ENCODE data around the gene PIEZO2. TPM values are rescaled to one million over a fixed set of nuclear protein-coding genes. Genes with fewer than 3 reads are reported as not detected.

The PIEZO2 gene
- total RNA-seq, 2 experiments from 2014 or later, result not detected

DNA sequence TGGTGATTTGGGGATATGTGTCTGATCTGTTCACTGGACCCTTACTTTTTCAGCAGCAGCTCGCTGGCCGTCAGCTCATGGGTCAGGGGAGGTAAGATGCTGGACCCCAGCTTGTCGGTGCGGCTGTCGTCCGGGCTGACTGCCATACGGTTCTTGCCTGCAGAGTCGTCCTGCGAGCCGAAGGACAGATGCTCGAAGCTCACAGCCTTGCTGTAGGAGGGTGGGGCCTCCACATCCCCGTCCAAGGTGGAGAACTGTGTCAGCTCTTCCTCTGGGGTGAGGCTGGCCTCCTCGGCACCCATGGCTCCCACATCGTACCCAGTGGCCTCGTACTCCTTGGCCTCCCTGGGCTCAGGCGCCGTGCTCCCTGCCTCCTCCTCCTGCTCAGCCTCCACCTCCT, 444.1 kb downstream of the PIEZO2 start:
- H3K27me3 Mint-ChIP-seq, result peaks cover 10% of the 10 kb centered on the region
- Histone ChIP-seq H3K27me3 (ENCODE audit: control insufficient read depth in 1 of 2, insufficient read depth in 2 of 2, low read length in 2 of 2) (no peaks in the 10 kb centered on the region), H3K27ac (ENCODE audit: low read depth in 1 of 2, low read length in 2 of 2) (no peak overlapping the region), H3K4me1 (ENCODE audit: insufficient read depth, low read length) (no peaks in the 10 kb centered on the region), H3K4me3 (ENCODE audit: low read length) (no peak overlapping the region), H3K9me3 (ENCODE audit: control insufficient read depth in 1 of 2, insufficient read depth in 1 of 2, low read length in 2 of 2) (peaks cover 0 to 5% of the 10 kb centered on the region in 2 experiments), H3K36me3 (ENCODE audit: insufficient read depth, low read length) (no peaks in the 10 kb centered on the region)
- intact Hi-C loops (cut with DNase I, micrococcal nuclease), result no loop called here
- no peak overlapping the region for H3K4me3 Mint-ChIP-seq
- no peaks in the 10 kb centered on the region for H3K9me3 Mint-ChIP-seq
- ChIA-PET POLR2A (no interaction called here), CTCF (no interaction called here)
- H3K36me3 Mint-ChIP-seq (ENCODE audit: low read depth), result no peaks in the 10 kb centered on the region
- no peak overlapping the region for H3K27ac Mint-ChIP-seq
- TF ChIP-seq, protein P1, sequence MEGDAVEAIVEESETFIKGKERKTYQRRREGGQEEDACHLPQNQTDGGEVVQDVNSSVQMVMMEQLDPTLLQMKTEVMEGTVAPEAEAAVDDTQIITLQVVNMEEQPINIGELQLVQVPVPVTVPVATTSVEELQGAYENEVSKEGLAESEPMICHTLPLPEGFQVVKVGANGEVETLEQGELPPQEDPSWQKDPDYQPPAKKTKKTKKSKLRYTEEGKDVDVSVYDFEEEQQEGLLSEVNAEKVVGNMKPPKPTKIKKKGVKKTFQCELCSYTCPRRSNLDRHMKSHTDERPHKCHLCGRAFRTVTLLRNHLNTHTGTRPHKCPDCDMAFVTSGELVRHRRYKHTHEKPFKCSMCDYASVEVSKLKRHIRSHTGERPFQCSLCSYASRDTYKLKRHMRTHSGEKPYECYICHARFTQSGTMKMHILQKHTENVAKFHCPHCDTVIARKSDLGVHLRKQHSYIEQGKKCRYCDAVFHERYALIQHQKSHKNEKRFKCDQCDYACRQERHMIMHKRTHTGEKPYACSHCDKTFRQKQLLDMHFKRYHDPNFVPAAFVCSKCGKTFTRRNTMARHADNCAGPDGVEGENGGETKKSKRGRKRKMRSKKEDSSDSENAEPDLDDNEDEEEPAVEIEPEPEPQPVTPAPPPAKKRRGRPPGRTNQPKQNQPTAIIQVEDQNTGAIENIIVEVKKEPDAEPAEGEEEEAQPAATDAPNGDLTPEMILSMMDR (IDR thresholded peaks at IDR 0.05), result no peak
- H3K4me1 Mint-ChIP-seq (ENCODE audit: low read depth), result no peaks in the 10 kb centered on the region
- no peak for ATAC-seq (ENCODE audit: poor library complexity)
- no peak for DNase-seq

DNA sequence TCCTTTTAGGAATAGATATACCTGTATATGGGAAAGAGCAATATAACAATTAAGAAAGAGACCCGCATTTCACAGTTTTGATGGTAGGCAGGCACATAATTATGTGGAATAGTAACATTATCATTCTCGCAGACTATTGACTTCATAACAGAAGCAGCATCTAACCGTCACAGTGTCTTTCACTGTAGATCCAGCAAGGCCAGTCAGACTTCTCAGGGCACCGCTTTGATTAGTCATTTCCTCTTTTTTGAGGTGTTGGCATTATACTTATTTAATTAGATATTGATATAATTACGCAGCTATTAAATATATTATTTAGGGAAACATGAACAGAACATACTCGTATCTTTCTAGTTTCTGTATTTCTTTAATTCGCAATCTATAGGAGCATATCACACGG, 447.2 kb downstream of the PIEZO2 start:
- no peak for DNase-seq
- Histone ChIP-seq H3K4me3 (ENCODE audit: low read length) (no peak overlapping the region), H3K4me1 (ENCODE audit: insufficient read depth, low read length) (no peaks in the 10 kb centered on the region), H3K9me3 (ENCODE audit: control insufficient read depth in 1 of 2, insufficient read depth in 1 of 2, low read length in 2 of 2) (peaks cover 0 to 5% of the 10 kb centered on the region in 2 experiments), H3K27me3 (ENCODE audit: control insufficient read depth in 1 of 2, insufficient read depth in 2 of 2, low read length in 2 of 2) (no peaks in the 10 kb centered on the region), H3K27ac (ENCODE audit: low read depth in 1 of 2, low read length in 2 of 2) (no peak overlapping the region), H3K36me3 (ENCODE audit: insufficient read depth, low read length) (no peaks in the 10 kb centered on the region)
- POLR2A ChIA-PET, result no interaction called here
- no peaks in the 10 kb centered on the region for H3K4me1 Mint-ChIP-seq (ENCODE audit: low read depth)
- H3K9me3 Mint-ChIP-seq, result no peaks in the 10 kb centered on the region
- intact Hi-C loops (cut with DNase I, micrococcal nuclease), result no loop called here
- no peak overlapping the region for H3K4me3 Mint-ChIP-seq
- H3K27ac Mint-ChIP-seq, result no peak overlapping the region
- no peak for ATAC-seq (ENCODE audit: poor library complexity)
- TF ChIP-seq, protein P1 (IDR thresholded peaks at IDR 0.05), result no peak
- CTCF ChIA-PET, result interaction anchor here (1.0 kb wide), 1 partner anchor 10 kb away, joined by 3 read pairs; no protein-coding TSS in a partner anchor
- no peaks in the 10 kb centered on the region for H3K36me3 Mint-ChIP-seq (ENCODE audit: low read depth)
- peaks cover 6% of the 10 kb centered on the region for H3K27me3 Mint-ChIP-seq

DNA sequence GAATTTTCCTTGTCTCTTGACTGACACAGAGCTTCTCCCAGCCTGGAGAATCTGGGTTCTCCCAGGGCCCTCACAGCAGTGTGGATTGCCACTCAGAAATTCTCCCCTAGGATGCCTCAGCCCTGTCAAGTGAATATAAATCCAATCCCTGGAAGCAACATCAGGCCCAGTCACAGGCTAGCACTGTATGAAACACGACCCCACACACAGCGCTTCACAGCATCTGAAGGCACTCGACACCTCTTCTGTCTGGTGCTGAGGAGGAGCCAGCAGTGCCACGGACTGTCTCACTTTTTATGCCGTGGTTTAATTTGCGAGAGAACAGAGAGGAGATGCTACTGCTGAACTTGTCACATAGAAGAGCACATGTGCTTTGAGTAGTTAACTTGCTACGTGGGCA, 459.0 kb downstream of the PIEZO2 start:
- no peaks in the 10 kb centered on the region for H3K9me3 ChIP-seq (ENCODE audit: control insufficient read depth in 1 of 2, insufficient read depth in 1 of 2, low read length in 2 of 2)
- H3K4me1 ChIP-seq (ENCODE audit: insufficient read depth, low read length), result no peaks in the 10 kb centered on the region
- DNase-seq (no peak), ATAC-seq (ENCODE audit: poor library complexity) (no peak)
- no peaks in the 10 kb centered on the region for H3K36me3 Mint-ChIP-seq (ENCODE audit: low read depth)
- H3K36me3 ChIP-seq (ENCODE audit: insufficient read depth, low read length), result no peaks in the 10 kb centered on the region
- intact Hi-C loops (cut with DNase I, micrococcal nuclease), result no loop called here
- no peaks in the 10 kb centered on the region for H3K9me3 Mint-ChIP-seq
- H3K4me1 Mint-ChIP-seq (ENCODE audit: low read depth), result no peaks in the 10 kb centered on the region
- no peak overlapping the region for H3K4me3 ChIP-seq (ENCODE audit: low read length)
- TF ChIP-seq, protein P1 (IDR thresholded peaks at IDR 0.05), result no peak
- no peak overlapping the region for H3K27ac Mint-ChIP-seq
- H3K27ac ChIP-seq (ENCODE audit: low read depth in 1 of 2, low read length in 2 of 2), result no peak overlapping the region
- no peak overlapping the region for H3K4me3 Mint-ChIP-seq
- no peaks in the 10 kb centered on the region for H3K27me3 Mint-ChIP-seq
- ChIA-PET CTCF (no interaction called here), POLR2A (no interaction called here)
- H3K27me3 ChIP-seq (ENCODE audit: control insufficient read depth in 1 of 2, insufficient read depth in 2 of 2, low read length in 2 of 2), result no peaks in the 10 kb centered on the region

All from CD4-positive, alpha-beta T cell (primary cell).